Right atrium auricular region (tissue), 2 donors: ENCODE results near the gene SMAD6. TPM values are rescaled to one million over a fixed set of nuclear protein-coding genes. Genes with fewer than 3 reads are reported as not detected.

Source experiments
- DNase-seq: peaks from one replicate; pipeline ENCODE4 v3.0.0-alpha.2; 2019; ENCODE audit warnings: low spot score
- H3K27ac ChIP-seq, 2 donors: fragments of 200-600 bp; sonication (generic); 1 replicate in 1 of 2; 2 replicates in 1 of 2; pipeline ENCODE4 v1.5.1; 2016 to 2019
- H3K27me3 ChIP-seq, 2 donors: fragments of 200-600 bp; sonication (generic); one replicate each; pipeline versions ENCODE4 v1.5.1 to v1.6.0; 2017 to 2019
- H3K36me3 ChIP-seq: fragments of 200-600 bp; sonication (generic); one replicate; pipeline ENCODE4 v1.5.1; 2016
- H3K4me1 ChIP-seq, 2 donors: fragments of 200-600 bp; sonication (generic); one replicate each; pipeline versions ENCODE4 v1.5.1 to v1.6.0; 2017 to 2019
- H3K4me3 ChIP-seq, 2 donors: fragments of 200-600 bp; sonication (generic); 1 replicate in 1 of 2; 2 replicates in 1 of 2; pipeline ENCODE4 v1.5.1; 2017 to 2019; ENCODE audit warnings: mild to moderate bottlenecking in 1 of 2, moderate library complexity in 1 of 2
- H3K9me3 ChIP-seq, 2 donors: fragments of 200-600 bp; sonication (generic); one replicate each; pipeline ENCODE4 v1.5.1; 2019
- total RNA-seq, 2 donors: library from RNA; depleted of rRNA; stranded (reverse); fragments of >200 nt; gene quantifications; one replicate each; pipeline ENCODE4 v1.1.0, GENCODE V29; 2016
- TF ChIP-seq, protein P1 (sequence below), 2 donors: fragments of 200-600 bp; sonication (generic); IDR thresholded peaks; one replicate each; pipeline ENCODE4 v1.5.1; 2019; ENCODE audit warnings: antibody characterized with exemption in 2 of 2

Gene SMAD6
- total RNA-seq, 2 donors from 2014 or later, result 20.8 to 104 TPM

DNA sequence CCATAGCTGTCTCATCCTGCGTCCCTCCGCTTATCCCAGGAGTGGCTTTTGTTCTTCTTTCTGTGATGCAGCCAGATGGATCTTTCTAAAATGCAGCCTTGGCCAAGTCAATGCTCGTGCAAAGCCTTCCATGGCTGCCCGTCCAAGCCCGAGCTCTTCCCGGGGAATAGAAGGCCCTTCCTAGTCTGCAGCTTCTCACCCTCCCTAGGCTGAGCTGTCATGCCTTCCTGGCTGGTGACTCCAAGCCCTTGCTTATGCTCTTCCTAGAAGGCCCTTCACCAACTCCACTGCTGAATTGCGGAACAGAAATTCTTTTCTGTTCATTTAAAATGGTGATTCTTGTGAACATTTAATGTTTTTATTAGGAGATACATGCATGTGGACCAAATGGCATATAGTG, 95.9 kb downstream of the SMAD6 start:
- no peaks in the 10 kb centered on the region for H3K9me3 ChIP-seq
- H3K36me3 ChIP-seq, result no peaks in the 10 kb centered on the region
- H3K4me3 ChIP-seq, result no peak overlapping the region
- TF ChIP-seq, protein P1, sequence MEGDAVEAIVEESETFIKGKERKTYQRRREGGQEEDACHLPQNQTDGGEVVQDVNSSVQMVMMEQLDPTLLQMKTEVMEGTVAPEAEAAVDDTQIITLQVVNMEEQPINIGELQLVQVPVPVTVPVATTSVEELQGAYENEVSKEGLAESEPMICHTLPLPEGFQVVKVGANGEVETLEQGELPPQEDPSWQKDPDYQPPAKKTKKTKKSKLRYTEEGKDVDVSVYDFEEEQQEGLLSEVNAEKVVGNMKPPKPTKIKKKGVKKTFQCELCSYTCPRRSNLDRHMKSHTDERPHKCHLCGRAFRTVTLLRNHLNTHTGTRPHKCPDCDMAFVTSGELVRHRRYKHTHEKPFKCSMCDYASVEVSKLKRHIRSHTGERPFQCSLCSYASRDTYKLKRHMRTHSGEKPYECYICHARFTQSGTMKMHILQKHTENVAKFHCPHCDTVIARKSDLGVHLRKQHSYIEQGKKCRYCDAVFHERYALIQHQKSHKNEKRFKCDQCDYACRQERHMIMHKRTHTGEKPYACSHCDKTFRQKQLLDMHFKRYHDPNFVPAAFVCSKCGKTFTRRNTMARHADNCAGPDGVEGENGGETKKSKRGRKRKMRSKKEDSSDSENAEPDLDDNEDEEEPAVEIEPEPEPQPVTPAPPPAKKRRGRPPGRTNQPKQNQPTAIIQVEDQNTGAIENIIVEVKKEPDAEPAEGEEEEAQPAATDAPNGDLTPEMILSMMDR (IDR thresholded peaks at IDR 0.05), result no peak
- H3K27ac ChIP-seq, result no peak overlapping the region
- DNase-seq, result no peak
- H3K4me1 ChIP-seq, result peaks cover 0 to 12% of the 10 kb centered on the region in 2 donors
- H3K27me3 ChIP-seq, result no peaks in the 10 kb centered on the region

DNA sequence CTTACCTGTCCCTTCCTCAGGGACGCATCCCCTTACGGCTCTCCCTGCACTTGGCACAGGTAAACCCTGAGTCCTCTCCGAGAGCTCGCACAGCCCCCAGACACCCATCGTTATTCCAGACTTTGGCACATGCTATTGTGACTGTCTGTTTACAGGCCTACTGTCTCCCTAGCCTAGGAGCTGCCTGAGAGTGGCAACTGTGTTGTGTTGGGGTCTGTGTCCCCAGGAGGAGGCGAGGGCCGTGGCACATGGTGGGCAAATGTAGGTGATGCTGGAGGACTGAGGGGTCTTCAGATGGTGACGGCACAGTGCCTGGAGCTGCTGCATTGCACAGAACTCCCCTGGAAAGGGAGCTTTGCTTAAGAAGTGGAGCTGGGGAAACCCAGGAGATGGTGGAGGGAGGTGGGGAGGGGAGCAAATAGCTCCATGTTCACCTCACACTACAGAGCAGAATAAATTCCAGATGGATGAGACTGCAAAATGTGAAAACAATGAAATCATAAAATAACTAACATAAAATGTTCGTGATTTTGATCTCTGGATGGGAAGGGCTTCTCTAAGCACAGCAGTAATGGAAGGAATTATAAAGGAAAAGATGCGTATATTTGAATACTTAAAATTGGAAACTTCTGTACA, 96.5 kb downstream of the SMAD6 start:
- DNase-seq, result no peak
- TF ChIP-seq, protein P1 (IDR thresholded peaks at IDR 0.05), result no peak
- H3K9me3 ChIP-seq, result no peaks in the 10 kb centered on the region
- no peaks in the 10 kb centered on the region for H3K27me3 ChIP-seq
- peaks cover 0 to 19% of the 10 kb centered on the region in 2 donors for H3K4me1 ChIP-seq
- H3K27ac ChIP-seq, result no peak overlapping the region
- no peak overlapping the region for H3K4me3 ChIP-seq
- no peaks in the 10 kb centered on the region for H3K36me3 ChIP-seq

DNA sequence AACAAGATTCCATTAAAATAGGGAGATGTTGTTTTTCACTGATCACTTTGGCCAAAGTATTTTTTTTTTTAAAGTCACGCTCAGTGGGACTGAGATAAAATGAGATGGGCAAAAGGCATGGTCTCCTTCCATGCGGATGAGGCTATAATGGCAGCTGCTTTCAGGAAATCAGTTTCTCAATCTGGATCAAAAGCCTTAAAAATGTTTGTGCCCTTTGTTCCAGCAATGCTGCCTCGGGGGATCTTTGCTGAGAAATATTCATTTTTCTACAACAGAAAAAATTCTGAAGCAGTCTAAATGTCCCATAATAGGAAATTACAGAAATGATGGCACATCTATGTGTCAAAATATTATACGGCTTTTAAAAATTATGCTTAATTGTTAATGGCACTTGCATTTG, 97.2 kb downstream of the SMAD6 start:
- TF ChIP-seq, protein P1 (IDR thresholded peaks at IDR 0.05), result no peak
- Histone ChIP-seq H3K36me3 (no peaks in the 10 kb centered on the region), H3K27me3 (no peaks in the 10 kb centered on the region), H3K4me3 (no peak overlapping the region), H3K4me1 (peaks cover 0 to 26% of the 10 kb centered on the region in 2 donors), H3K27ac (no peak overlapping the region), H3K9me3 (no peaks in the 10 kb centered on the region)
- no peak for DNase-seq

DNA sequence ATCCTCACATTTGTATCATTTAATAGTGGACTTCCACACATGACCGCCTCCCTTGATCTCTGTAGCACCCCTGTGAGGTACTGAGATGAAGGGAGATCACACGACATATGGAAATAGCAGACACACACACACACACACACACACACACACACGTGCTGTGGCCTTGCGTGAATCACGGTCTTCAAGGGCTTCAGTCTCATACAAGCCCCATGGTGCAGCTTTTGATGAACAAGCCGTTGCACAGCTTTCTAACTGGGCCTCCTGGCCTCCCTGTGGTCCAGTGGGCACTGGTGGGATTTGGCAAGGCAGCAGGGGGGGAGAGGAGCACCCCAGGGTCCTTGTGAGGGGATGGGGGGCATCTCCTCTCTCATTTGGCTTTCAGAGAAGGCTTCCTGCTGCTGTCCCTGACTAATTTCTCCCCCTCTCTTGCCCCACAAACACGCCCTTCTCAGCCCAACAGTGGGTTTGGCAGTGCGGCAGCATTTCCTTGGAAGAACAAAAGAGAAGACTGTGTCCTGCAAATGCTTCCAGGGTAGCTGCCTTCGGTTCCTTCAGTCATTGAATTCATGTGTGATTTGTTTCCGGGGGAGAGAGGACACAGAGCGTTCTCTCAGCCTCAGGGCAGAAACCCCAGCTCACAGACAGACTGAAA, 98.7 kb downstream of the SMAD6 start:
- no peak overlapping the region for H3K27ac ChIP-seq
- DNase-seq, result no peak
- H3K27me3 ChIP-seq, result no peaks in the 10 kb centered on the region
- H3K4me3 ChIP-seq, result no peak overlapping the region
- H3K36me3 ChIP-seq, result no peaks in the 10 kb centered on the region
- H3K9me3 ChIP-seq, result no peaks in the 10 kb centered on the region
- TF ChIP-seq, protein P1 (IDR thresholded peaks at IDR 0.05), result no peak
- H3K4me1 ChIP-seq, result peaks cover 0 to 27% of the 10 kb centered on the region in 2 donors

DNA sequence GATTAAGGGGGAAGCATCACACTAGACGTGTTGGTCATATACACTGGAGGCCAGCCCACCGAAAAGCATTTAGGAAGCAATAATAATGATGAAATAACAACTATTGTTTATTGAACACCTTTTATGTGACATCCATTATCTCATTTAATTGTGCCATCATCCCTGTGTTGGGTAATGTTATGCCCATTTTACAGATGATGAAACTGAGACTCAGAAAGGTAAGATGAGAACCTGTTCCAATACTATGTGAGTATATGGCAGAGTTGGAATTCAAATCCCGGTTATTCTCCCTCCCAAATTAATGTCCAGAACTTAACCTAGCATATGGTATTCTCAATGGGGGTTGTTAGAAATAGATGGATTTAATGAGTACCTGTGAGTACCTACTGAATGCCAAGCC, 99.2 kb downstream of the SMAD6 start:
- TF ChIP-seq, protein P1 (IDR thresholded peaks at IDR 0.05), result no peak
- Histone ChIP-seq H3K27ac (no peak overlapping the region), H3K36me3 (no peaks in the 10 kb centered on the region), H3K9me3 (no peaks in the 10 kb centered on the region), H3K4me1 (peaks cover 0 to 27% of the 10 kb centered on the region in 2 donors), H3K4me3 (no peak overlapping the region), H3K27me3 (no peaks in the 10 kb centered on the region)
- no peak for DNase-seq
